ENCODE measurements around the gene TRPM3. TPM values are rescaled to one million over a fixed set of nuclear protein-coding genes. Genes with fewer than 3 reads are reported as not detected.

TRPM3 gene
- total and polyA plus RNA-seq, 2 of the 13 experiments (the other 11 are each of a cell fraction or from before 2014, with no cell fraction given), result not detected

GRCh38 chr9:70696694-70697335 is 424.6 kb downstream of the TRPM3 start:
- no peak overlapping the region for H3K27ac ChIP-seq (ENCODE audit: extremely low read length, insufficient read depth, low read length)
- no TSS peak for BruUV-seq (replicated peaks)
- TF ChIP-seq NR1H2 (CRISPR knock-in tag; IDR thresholded peaks at IDR 0.05; ENCODE audit: borderline replicate concordance, low read depth) (no peak), ARNT (IDR thresholded peaks at IDR 0.05) (no peak), LRRFIP1 (CRISPR knock-in tag; conservative IDR thresholded peaks at IDR 0.05) (no peak), SP4 (CRISPR knock-in tag; IDR thresholded peaks at IDR 0.05) (no peak), ZBTB2 (CRISPR knock-in tag; IDR thresholded peaks at IDR 0.05; ENCODE audit: low read depth) (no peak), SRSF4 (IDR thresholded peaks at IDR 0.05; ENCODE audit: low read depth, low read length, poor library complexity, severe bottlenecking) (no peak), MTF2 (CRISPR knock-in tag; IDR thresholded peaks at IDR 0.05; ENCODE audit: borderline replicate concordance) (no peak), CREB3 (CRISPR knock-in tag; IDR thresholded peaks at IDR 0.05) (no peak), ZNF530 (CRISPR knock-in tag; IDR thresholded peaks at IDR 0.05; ENCODE audit: low read depth) (no peak), MTA3 (CRISPR knock-in tag; IDR thresholded peaks at IDR 0.05) (no peak), ZNF781 (CRISPR knock-in tag; IDR thresholded peaks at IDR 0.05; ENCODE audit: borderline replicate concordance, not compliant biosample characterization) (no peak), PRMT3 (CRISPR knock-in tag; IDR thresholded peaks at IDR 0.05; ENCODE audit: borderline replicate concordance, low read depth) (no peak)
- ChIA-PET POLR2A (no interaction called here), CTCF (ENCODE audit: low intra/inter-chr PET ratio, low total read pairs) (no interaction called here)
- H3K36me3 ChIP-seq (replicated peaks in 1 of 2; ENCODE audit: control insufficient read depth in 1 of 2, insufficient read depth in 2 of 2, low read length in 2 of 2), result no peaks in the 10 kb centered on the region
- H3K4me2 ChIP-seq (ENCODE audit: low read depth, low read length), result no peak overlapping the region
- H3K79me2 ChIP-seq (ENCODE audit: insufficient read depth, low read length), result no peaks in the 10 kb centered on the region
- H4K20me1 ChIP-seq (ENCODE audit: insufficient read depth, low read length), result no peaks in the 10 kb centered on the region
- H3K4me3 ChIP-seq (replicated peaks in 1 of 3; ENCODE audit: insufficient read depth in 1 of 3, low read depth in 2 of 3, low read length in 3 of 3), result no peak overlapping the region
- no peaks in the 10 kb centered on the region for H3K4me1 ChIP-seq (ENCODE audit: insufficient read depth, low read length)
- no peak overlapping the region for H3K9ac ChIP-seq (ENCODE audit: insufficient read depth, low read depth, low read length)
- H3K27me3 ChIP-seq (ENCODE audit: control insufficient read depth in 1 of 2, insufficient read depth in 2 of 2, low read length in 2 of 2), result peaks cover 0 to 7% of the 10 kb centered on the region in 2 experiments; a peak in 1 of 5 replicates
- no peaks in the 10 kb centered on the region for H3K9me3 ChIP-seq (ENCODE audit: low read length)
- ATAC-seq (no peak), FAIRE-seq (no peak), DNase-seq (ENCODE audit: low spot score) (no peak)
- in situ Hi-C loops (cut with HindIII; ENCODE audit: extremely low pct_ligation_motif_present, low pct_unique_long_range_greater_than_20kb), result no loop called here
- intact Hi-C loops (cut with micrococcal nuclease; ENCODE audit: unreplicated experiment), result no loop called here
- WGBS (ENCODE audit: low lambda C conversion rate), result 2% methylated on average over 6 of the region's 6 CpGs
- H2AFZ ChIP-seq (ENCODE audit: low read length), result no peak overlapping the region

Data from HepG2 (cell line).